HG03108 (cell line): ENCODE data around the gene GPBP1.

Experiments used
- ATAC-seq: cut with Tn5 transposase; IDR thresholded peaks from one replicate; pipeline ENCODE4 v1.9.1; 2021; ENCODE audit warnings: moderate library complexity; ENCODE audit not compliant: unreplicated experiment

GPBP1 gene

GRCh38 chr5:57209316-57210040 is 35.6 kb downstream of the GPBP1 start:
- ATAC-seq = no peak

- ATAC-seq = no peak
Measured at GRCh38 chr5:57210633-57211032, 36.8 kb downstream of the GPBP1 start.

DNA sequence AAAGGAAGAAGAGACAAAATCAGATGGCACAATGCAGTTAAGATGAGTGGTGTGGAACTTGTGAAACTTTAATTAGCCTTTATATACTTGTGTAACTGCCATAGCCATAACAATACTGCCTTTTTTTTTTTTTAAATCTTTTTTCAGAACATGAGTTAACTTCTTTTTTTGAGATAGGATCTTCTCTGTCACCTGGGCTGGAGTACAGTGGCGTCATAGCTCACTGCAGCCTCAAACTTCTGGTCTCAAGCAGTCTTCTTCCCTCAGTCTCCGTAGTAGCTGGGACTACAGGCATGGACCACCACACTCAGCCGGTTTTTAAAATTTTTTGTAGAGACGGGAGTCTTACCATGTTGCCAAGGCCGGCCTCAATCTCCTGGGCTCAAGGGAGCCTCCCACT is 37.2 kb downstream of the GPBP1 start:
- ATAC-seq = no peak

- ATAC-seq = no peak
Measured at GRCh38 chr5:57215629-57216195, 41.9 kb downstream of the GPBP1 start.

- no peak for ATAC-seq
Measured at GRCh38 chr5:57216714-57217113, 42.9 kb downstream of the GPBP1 start.

GRCh38 chr5:57219386-57219785 is 45.5 kb downstream of the GPBP1 start:
- ATAC-seq = no peak

- peak; percentile 39 for ATAC-seq
Measured at GRCh38 chr5:57221049-57221568, 47.2 kb downstream of the GPBP1 start.

GRCh38 chr5:57225553-57225952 is 51.7 kb downstream of the GPBP1 start:
- no peak for ATAC-seq

DNA sequence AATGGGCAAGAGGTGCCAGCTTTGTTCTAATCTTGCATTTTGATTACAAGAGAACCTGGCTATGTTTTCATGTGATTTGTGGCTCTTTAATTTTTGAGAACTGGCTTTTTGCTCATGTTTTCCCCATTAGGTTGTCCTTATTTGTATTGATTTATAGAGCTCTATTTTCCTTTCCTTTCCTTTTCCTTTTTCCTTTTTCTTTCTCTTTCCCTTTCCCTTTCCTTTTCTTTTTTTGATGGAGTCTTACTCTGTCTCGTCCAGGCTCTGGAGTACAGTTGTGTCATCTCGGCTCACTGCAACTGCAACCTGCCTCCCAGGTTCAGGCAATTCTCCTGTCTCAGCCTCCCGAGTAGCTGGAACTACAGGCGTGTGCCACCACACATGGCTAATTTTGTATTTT is 55.5 kb downstream of the GPBP1 start:
- ATAC-seq = no peak

DNA sequence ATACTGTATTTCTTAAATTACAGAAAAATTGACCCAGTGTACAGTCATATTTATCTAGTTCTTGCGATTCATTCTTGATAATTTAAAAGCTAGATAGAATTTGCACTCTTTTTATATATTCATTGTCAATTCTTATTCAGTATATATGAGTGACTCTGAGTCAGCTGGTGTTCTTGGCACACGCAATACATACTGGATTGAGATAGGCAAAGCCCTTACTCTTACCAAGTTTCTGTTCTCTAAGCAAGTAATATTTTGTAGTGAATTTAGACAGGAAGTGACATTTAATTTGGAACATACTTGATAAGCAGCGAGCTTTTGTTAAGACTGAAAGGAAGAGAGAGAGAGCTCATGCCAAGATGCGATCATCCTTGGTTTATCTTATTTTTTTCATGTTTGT is 57.7 kb downstream of the GPBP1 start:
- no peak for ATAC-seq

DNA sequence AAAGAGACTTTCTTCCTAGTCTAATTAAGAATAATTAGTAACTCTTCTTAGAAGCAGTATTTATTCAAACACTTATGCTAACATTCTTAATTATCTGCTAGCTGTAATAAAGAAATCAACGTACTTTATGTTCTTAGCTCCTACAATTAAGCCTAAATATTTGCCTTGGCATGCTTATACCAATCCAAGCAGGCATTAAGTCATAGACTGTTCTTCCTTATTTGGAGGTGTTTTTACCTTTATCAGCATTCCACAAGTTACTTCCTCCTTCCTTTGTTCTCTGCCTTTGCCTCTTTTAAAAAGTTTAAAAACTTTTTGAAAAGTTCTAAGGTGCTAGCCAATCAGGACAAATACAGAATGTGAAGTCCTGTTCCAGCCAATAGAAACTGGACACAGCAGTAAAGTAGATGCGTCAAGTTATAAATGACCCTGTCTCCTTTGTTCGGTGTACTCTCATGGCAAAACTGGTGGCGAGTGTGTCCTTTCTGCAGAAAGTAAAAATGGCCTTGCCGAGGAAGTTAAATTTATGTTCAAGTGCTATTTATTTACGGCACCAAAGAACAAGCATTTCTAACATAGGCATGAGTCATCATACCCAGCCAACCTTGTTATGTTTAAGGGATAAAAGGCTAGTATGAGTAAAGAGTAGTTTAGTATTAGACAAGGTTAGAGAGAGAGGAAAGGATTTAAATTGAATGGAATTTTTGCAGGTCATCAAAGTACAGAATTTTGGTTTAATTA is 58.6 kb downstream of the GPBP1 start:
- no peak for ATAC-seq

- ATAC-seq = peak; percentile 75
Measured at GRCh38 chr5:57243286-57244137, 69.7 kb downstream of the GPBP1 start.

DNA sequence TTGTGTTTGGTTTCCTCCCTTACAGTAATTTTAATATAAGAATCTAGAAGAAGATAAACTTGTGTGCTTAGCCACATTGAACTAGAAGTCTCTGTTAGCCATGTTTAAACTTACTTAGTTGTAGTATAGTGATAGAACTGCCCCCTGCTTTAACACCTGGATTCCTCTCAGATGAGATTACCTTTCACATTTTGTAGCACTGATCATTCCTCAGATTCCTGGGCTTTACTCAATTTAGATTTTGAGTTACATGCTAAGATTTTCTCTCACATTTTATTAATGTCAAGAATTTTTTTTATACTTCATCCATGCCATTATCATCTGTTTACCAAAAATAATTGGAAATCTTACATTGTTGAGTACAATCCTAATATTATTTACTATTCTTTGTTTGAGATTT is 70.5 kb downstream of the GPBP1 start:
- no peak for ATAC-seq

- no peak for ATAC-seq
Measured at GRCh38 chr5:57246426-57246825, 72.6 kb downstream of the GPBP1 start.

- ATAC-seq = no peak
Measured at GRCh38 chr5:57247765-57248164, 73.9 kb downstream of the GPBP1 start.

DNA sequence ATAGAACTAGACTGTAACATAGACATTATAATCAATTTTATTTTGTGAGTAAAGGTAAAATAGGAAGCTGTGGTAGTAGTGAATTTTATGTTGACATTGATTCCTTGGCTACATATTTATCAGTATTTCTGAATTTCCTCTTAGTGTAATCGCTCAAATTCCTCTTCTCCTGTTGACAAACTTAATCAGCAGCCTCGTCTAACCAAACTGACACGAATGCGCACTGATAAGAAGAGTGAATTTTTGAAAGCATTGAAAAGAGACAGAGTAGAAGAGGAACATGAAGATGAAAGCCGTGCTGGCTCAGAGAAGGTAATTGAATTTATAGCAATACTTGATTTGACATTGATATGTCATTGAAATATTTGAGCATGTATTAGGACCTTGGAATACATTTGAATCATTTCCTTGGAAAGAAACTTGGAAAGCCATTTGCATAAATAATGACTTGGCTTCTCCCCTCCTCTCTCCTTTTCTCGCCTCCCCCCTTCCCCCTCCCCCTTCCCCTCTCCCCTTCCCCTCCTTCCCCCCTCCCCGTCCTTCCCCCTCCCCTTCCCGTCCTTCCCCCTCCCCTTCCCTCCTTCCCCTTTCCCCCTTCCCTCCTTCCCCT is 75.5 kb downstream of the GPBP1 start:
- no peak for ATAC-seq

DNA sequence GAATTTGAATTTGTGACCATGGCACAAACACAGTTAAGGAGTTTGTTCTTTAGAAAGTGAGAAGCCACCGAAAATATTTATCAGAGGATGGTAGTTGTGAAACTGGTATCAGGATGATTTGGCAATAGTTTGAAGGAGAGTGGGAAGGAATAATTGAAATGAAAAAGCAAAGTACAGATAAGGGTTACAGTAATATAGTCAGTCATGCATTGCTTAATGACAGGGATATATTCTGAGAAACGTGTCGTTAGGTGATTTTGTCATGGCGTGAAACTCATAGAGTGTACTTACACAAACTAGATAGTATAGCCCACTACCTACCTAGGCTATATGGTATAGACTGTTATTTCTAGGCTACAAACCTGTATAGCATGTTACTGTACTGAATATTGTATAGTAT is 84.2 kb downstream of the GPBP1 start:
- ATAC-seq = no peak

- ATAC-seq = no peak
Measured at GRCh38 chr5:57258943-57259342, 85.1 kb downstream of the GPBP1 start.

- no peak for ATAC-seq
Measured at GRCh38 chr5:57259704-57260103, 85.8 kb downstream of the GPBP1 start.

- ATAC-seq = no peak
Measured at GRCh38 chr5:57262541-57262940, 88.7 kb downstream of the GPBP1 start.

DNA sequence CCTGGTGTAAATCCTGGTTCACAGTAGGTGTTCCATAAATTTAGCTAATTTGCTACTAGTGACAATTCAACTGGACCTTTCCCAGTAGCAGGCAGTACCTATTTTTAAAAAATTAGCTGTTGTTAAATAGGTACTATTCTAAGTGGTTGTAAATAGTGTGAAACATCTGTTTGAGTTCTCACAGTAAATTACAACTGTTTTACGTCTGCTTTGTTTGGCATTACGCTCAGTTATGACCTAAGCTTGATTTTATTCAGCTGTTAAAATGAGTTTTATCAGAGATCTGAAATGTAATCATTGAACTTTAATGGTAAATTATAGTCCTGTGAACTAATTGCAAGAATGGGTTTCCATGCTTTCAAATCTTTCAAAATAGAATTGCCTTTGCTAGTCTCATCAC is 93.9 kb downstream of the GPBP1 start:
- no peak for ATAC-seq
